ENCODE results near the gene SGCE. TPM values are rescaled to one million over a fixed set of nuclear protein-coding genes. Genes with fewer than 3 reads are reported as not detected.

The SGCE gene
- total RNA-seq, 1 experiment from 2014 or later = 33.8 TPM

GRCh38 chr7:94647295-94647694, 8.6 kb downstream of the SGCE start:
- no TSS peak for BruUV-seq (replicated peaks)
- no peak for TF ChIP-seq CTCF (IDR thresholded peaks at IDR 0.05; ENCODE audit: unreplicated experiment)
- intact Hi-C loops (cut with micrococcal nuclease; ENCODE audit: unreplicated experiment) = no loop called here
- DNase-seq = no peak
- Mint-ChIP-seq H3K4me1 (ENCODE audit: low read depth, unreplicated experiment) (peaks cover 9% of the 10 kb centered on the region), H3K27ac (ENCODE audit: unreplicated experiment) (no peak overlapping the region), H3K36me3 (ENCODE audit: insufficient read depth, unreplicated experiment) (no peaks in the 10 kb centered on the region), H3K9me3 (ENCODE audit: low read depth, unreplicated experiment) (no peaks in the 10 kb centered on the region), H3K4me3 (ENCODE audit: low read depth, unreplicated experiment) (no peak overlapping the region), H3K27me3 (ENCODE audit: unreplicated experiment) (no peaks in the 10 kb centered on the region)
- CTCF ChIA-PET = no interaction called here

GRCh38 chr7:94643771-94644545, 12.0 kb downstream of the SGCE start:
- no peak overlapping the region for H3K4me3 Mint-ChIP-seq (ENCODE audit: low read depth, unreplicated experiment)
- CTCF ChIA-PET = no interaction called here
- no peaks in the 10 kb centered on the region for H3K27me3 Mint-ChIP-seq (ENCODE audit: unreplicated experiment)
- TF ChIP-seq CTCF (IDR thresholded peaks at IDR 0.05; ENCODE audit: unreplicated experiment) = no peak
- intact Hi-C loops (cut with micrococcal nuclease; ENCODE audit: unreplicated experiment) = no loop called here
- no peaks in the 10 kb centered on the region for H3K36me3 Mint-ChIP-seq (ENCODE audit: insufficient read depth, unreplicated experiment)
- no peak overlapping the region for H3K27ac Mint-ChIP-seq (ENCODE audit: unreplicated experiment)
- BruUV-seq (replicated peaks) = no TSS peak
- DNase-seq = no peak
- no peaks in the 10 kb centered on the region for H3K9me3 Mint-ChIP-seq (ENCODE audit: low read depth, unreplicated experiment)
- peaks cover 20% of the 10 kb centered on the region for H3K4me1 Mint-ChIP-seq (ENCODE audit: low read depth, unreplicated experiment)

GRCh38 chr7:94642838-94643653, 12.9 kb downstream of the SGCE start:
- no peak overlapping the region for H3K27ac Mint-ChIP-seq (ENCODE audit: unreplicated experiment)
- H3K9me3 Mint-ChIP-seq (ENCODE audit: low read depth, unreplicated experiment) = no peaks in the 10 kb centered on the region
- H3K4me3 Mint-ChIP-seq (ENCODE audit: low read depth, unreplicated experiment) = no peak overlapping the region
- CTCF ChIA-PET = no interaction called here
- BruUV-seq (replicated peaks) = no TSS peak
- intact Hi-C loops (cut with micrococcal nuclease; ENCODE audit: unreplicated experiment) = no loop called here
- peaks cover 20% of the 10 kb centered on the region for H3K4me1 Mint-ChIP-seq (ENCODE audit: low read depth, unreplicated experiment)
- no peaks in the 10 kb centered on the region for H3K36me3 Mint-ChIP-seq (ENCODE audit: insufficient read depth, unreplicated experiment)
- TF ChIP-seq CTCF (IDR thresholded peaks at IDR 0.05; ENCODE audit: unreplicated experiment) = no peak
- H3K27me3 Mint-ChIP-seq (ENCODE audit: unreplicated experiment) = no peaks in the 10 kb centered on the region
- no peak for DNase-seq

- H3K36me3 Mint-ChIP-seq (ENCODE audit: insufficient read depth, unreplicated experiment) = no peaks in the 10 kb centered on the region
- no peak overlapping the region for H3K4me3 Mint-ChIP-seq (ENCODE audit: low read depth, unreplicated experiment)
- no peak overlapping the region for H3K27ac Mint-ChIP-seq (ENCODE audit: unreplicated experiment)
- BruUV-seq (replicated peaks) = no TSS peak
- intact Hi-C loops (cut with micrococcal nuclease; ENCODE audit: unreplicated experiment) = no loop called here
- H3K27me3 Mint-ChIP-seq (ENCODE audit: unreplicated experiment) = no peaks in the 10 kb centered on the region
- H3K9me3 Mint-ChIP-seq (ENCODE audit: low read depth, unreplicated experiment) = no peaks in the 10 kb centered on the region
- TF ChIP-seq CTCF (IDR thresholded peaks at IDR 0.05; ENCODE audit: unreplicated experiment) = no peak
- no peak for DNase-seq
- CTCF ChIA-PET = no interaction called here
- peaks cover 14% of the 10 kb centered on the region for H3K4me1 Mint-ChIP-seq (ENCODE audit: low read depth, unreplicated experiment)
Measured at GRCh38 chr7:94639384-94639783, 16.5 kb downstream of the SGCE start.
